Smooth muscle cell (in vitro differentiated cells): ENCODE measurements around the gene LPCAT3. TPM values are rescaled to one million over a fixed set of nuclear protein-coding genes. Genes with fewer than 3 reads are reported as not detected.

ENCODE experiments used
- DNase-seq: peaks from one replicate; lab custom pipeline; 2025; ENCODE audit not compliant: unreplicated experiment; lab: John Stamatoyannopoulos, UW
- H2AFZ ChIP-seq: fragments of 200-600 bp; sonication (generic); 2 replicates; pipeline ENCODE4 v1.6.0; 2016; ENCODE audit warnings: antibody characterized with exemption, low read depth, mild to moderate bottlenecking
- H3F3A ChIP-seq: fragments of 200-600 bp; sonication (generic); 2 replicates; pipeline ENCODE4 v1.6.0; 2017; ENCODE audit warnings: antibody characterized with exemption, low read depth
- H3K27ac ChIP-seq: fragments of 200-600 bp; sonication (generic); 2 replicates; pipeline ENCODE4 v1.5.1; 2016; ENCODE audit warnings: low read depth, mild to moderate bottlenecking
- H3K27me3 ChIP-seq: fragments of 200-600 bp; sonication (generic); 2 replicates; pipeline ENCODE4 v1.6.1; 2016; ENCODE audit warnings: low read depth, mild to moderate bottlenecking
- H3K36me3 ChIP-seq: fragments of 200-600 bp; sonication (generic); 2 replicates; pipeline ENCODE4 v1.5.1; 2016; ENCODE audit warnings: low read depth
- H3K4me1 ChIP-seq: fragments of 200-600 bp; sonication (generic); 2 replicates; pipeline ENCODE4 v1.5.1; 2016; ENCODE audit warnings: low read depth
- H3K4me2 ChIP-seq: fragments of 200-600 bp; sonication (generic); 2 replicates; pipeline ENCODE4 v1.6.0; 2016; ENCODE audit warnings: mild to moderate bottlenecking
- H3K4me3 ChIP-seq: fragments of 200-600 bp; sonication (generic); 2 replicates; pipeline ENCODE4 v1.5.1; 2016; ENCODE audit warnings: mild to moderate bottlenecking
- H3K79me2 ChIP-seq: fragments of 200-600 bp; sonication (generic); 2 replicates; pipeline ENCODE4 v1.6.0; 2016; ENCODE audit warnings: low read depth, mild to moderate bottlenecking
- H3K9ac ChIP-seq: fragments of 200-600 bp; sonication (generic); 2 replicates; pipeline ENCODE4 v1.6.0; 2016; ENCODE audit warnings: low read depth
- H3K9me3 ChIP-seq: fragments of 200-600 bp; sonication (generic); replicated peaks from 2 replicates; pipeline ENCODE4 v1.5.1; 2016; ENCODE audit warnings: low read depth
- H4K20me1 ChIP-seq: fragments of 200-600 bp; sonication (generic); 2 replicates; pipeline ENCODE4 v1.6.0; 2016; ENCODE audit warnings: low read depth
- WGBS: methylation state at CpG from one replicate; pipeline ENCODE4 v1.1.7; 2016; ENCODE audit warnings: low lambda C conversion rate; 5-methylcytosine and 5-hydroxymethylcytosine counted together
- polyA plus RNA-seq: library from polyadenylated mRNA; unstranded; fragments of >200 nt; fragmentation: Nextera tagmentation; extraction: Ambion mirVana; gene quantifications from 2 replicates; pipeline ENCODE4 v1.2.1, GENCODE V29; 2016
- total RNA-seq: library from RNA; depleted of rRNA; stranded (reverse); fragments of >200 nt; gene quantifications from 2 replicates; pipeline ENCODE4 v1.2.3, GENCODE V29; 2014
- TF ChIP-seq, protein P1 (sequence below): fragments of 200-600 bp; sonication (generic); IDR thresholded peaks from 2 replicates; pipeline ENCODE4 v1.5.1; 2017; ENCODE audit warnings: borderline replicate concordance, mild to moderate bottlenecking, antibody characterized with exemption; ENCODE audit not compliant: insufficient read depth, poor library complexity, severe bottlenecking

LPCAT3 gene
- total and polyA plus RNA-seq, 2 experiments from 2014 or later: 28.3 to 35.9 TPM

DNA sequence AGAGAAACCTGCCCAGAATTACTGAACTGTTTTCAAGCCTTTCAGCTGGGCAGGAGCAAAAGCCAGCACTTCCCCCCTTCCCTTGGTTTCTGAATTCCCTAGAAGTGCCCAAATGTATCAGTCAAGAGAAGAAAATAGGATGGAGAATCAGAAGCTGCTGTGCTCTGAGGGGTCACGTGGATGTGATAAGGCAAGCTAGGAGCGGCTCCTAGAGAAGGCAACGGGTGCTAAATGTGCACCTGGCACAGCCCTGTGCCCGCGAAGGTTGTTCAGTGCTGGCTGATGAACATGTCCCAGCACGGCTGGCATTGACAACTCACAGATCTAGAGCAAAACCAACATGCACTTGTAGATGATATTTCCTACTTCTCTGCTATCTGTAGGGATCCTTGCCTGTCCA, 39.3 kb downstream of the LPCAT3 start:
- Histone ChIP-seq H2AFZ (no peak overlapping the region), H3K27me3 (no peaks in the 10 kb centered on the region), H3K79me2 (no peaks in the 10 kb centered on the region), H3K36me3 (no peaks in the 10 kb centered on the region), H4K20me1 (no peaks in the 10 kb centered on the region), H3K4me2 (no peak overlapping the region), H3K4me1 (no peaks in the 10 kb centered on the region), H3F3A (peaks cover 4% of the 10 kb centered on the region), H3K4me3 (no peak overlapping the region), H3K9me3 (no peaks in the 10 kb centered on the region), H3K27ac (no peak overlapping the region), H3K9ac (no peak overlapping the region)
- TF ChIP-seq, protein P1, sequence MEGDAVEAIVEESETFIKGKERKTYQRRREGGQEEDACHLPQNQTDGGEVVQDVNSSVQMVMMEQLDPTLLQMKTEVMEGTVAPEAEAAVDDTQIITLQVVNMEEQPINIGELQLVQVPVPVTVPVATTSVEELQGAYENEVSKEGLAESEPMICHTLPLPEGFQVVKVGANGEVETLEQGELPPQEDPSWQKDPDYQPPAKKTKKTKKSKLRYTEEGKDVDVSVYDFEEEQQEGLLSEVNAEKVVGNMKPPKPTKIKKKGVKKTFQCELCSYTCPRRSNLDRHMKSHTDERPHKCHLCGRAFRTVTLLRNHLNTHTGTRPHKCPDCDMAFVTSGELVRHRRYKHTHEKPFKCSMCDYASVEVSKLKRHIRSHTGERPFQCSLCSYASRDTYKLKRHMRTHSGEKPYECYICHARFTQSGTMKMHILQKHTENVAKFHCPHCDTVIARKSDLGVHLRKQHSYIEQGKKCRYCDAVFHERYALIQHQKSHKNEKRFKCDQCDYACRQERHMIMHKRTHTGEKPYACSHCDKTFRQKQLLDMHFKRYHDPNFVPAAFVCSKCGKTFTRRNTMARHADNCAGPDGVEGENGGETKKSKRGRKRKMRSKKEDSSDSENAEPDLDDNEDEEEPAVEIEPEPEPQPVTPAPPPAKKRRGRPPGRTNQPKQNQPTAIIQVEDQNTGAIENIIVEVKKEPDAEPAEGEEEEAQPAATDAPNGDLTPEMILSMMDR: no peak
- WGBS: 95% methylated on average over 6 of the region's 6 CpGs
- DNase-seq: no peak

DNA sequence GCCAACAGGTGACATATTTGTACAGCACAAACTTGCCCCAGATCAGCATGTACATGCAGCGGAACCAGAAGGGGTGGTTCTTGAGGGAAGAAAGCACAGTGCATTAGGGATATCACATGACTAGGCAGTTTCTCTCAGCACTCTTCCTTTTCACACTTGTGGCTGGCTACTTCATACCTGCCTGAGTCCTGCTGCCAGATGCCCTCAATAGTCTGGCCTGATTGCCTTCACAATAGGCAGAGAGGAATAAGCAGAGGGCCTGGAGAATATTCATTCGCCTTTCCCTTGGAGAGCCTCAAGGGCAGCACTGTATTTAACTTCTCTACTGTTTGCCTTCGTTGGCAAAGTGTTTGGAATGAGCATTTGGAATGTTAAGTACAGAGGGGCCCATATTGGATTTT, 39.7 kb downstream of the LPCAT3 start:
- TF ChIP-seq, protein P1: no peak
- no peak overlapping the region for H3K4me3 ChIP-seq
- no peak overlapping the region for H3K27ac ChIP-seq
- H3K36me3 ChIP-seq: no peaks in the 10 kb centered on the region
- H3K79me2 ChIP-seq: no peaks in the 10 kb centered on the region
- H4K20me1 ChIP-seq: no peaks in the 10 kb centered on the region
- DNase-seq: no peak
- H3K9ac ChIP-seq: no peak overlapping the region
- no peak overlapping the region for H2AFZ ChIP-seq
- H3K4me1 ChIP-seq: no peaks in the 10 kb centered on the region
- H3K4me2 ChIP-seq: no peak overlapping the region
- 86% methylated on average over 3 of the region's 3 CpGs for WGBS
- peaks cover 4% of the 10 kb centered on the region for H3F3A ChIP-seq
- H3K9me3 ChIP-seq: no peaks in the 10 kb centered on the region
- no peaks in the 10 kb centered on the region for H3K27me3 ChIP-seq

DNA sequence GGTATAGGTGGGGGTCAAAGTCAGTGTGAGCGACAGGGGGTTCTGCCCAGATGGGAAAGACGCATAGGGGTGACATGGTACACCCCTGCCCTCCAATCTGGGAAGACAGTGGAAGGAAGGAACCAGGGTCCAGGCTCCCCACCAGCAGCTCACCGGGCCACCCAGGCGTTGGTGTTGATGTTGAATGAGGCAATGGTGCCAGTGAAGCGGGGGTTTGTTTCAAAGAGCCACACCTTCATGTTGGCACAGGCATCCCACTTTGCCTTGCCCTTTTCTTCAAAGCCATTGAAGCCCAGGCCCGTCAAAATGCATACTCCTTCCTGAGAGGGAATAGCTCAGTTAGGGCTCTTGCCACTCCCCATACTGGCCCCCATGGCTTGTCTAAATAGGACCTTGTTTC, 40.1 kb downstream of the LPCAT3 start:
- over 99% methylated on average over 6 of the region's 6 CpGs for WGBS
- TF ChIP-seq, protein P1: no peak
- H3K27ac ChIP-seq: no peak overlapping the region
- no peak for DNase-seq
- no peaks in the 10 kb centered on the region for H4K20me1 ChIP-seq
- H3K9me3 ChIP-seq: no peaks in the 10 kb centered on the region
- no peaks in the 10 kb centered on the region for H3K4me1 ChIP-seq
- H3K4me3 ChIP-seq: no peak overlapping the region
- no peaks in the 10 kb centered on the region for H3K36me3 ChIP-seq
- H3F3A ChIP-seq: peaks cover 4% of the 10 kb centered on the region
- no peak overlapping the region for H3K9ac ChIP-seq
- H3K4me2 ChIP-seq: no peak overlapping the region
- H3K27me3 ChIP-seq: no peaks in the 10 kb centered on the region
- H2AFZ ChIP-seq: no peak overlapping the region
- H3K79me2 ChIP-seq: peaks cover under 1% of the 10 kb centered on the region

DNA sequence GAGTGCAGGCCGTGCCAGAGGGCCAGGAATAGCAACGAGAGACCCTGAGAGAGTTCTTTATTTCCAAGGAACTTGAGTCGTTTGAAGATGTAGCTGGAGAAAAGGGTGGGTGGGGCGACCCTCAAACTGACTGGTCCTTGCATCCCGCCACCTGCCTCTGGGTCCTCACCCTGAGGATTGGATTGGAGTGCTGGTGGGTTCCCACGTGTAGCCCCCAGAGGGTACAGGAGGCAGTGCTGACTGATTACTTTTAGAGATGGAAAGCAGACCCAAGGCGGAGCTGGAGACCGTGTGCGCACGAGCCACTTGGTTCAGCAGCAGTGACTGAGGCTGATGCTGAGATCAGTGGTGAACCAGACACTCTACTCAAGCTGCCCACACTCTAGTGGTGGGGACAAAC, 40.6 kb downstream of the LPCAT3 start:
- H2AFZ ChIP-seq: no peak overlapping the region
- no peaks in the 10 kb centered on the region for H3K9me3 ChIP-seq
- H3K9ac ChIP-seq: no peak overlapping the region
- DNase-seq: no peak
- H4K20me1 ChIP-seq: no peaks in the 10 kb centered on the region
- no peaks in the 10 kb centered on the region for H3K27me3 ChIP-seq
- TF ChIP-seq, protein P1: no peak
- H3K4me1 ChIP-seq: no peaks in the 10 kb centered on the region
- no peak overlapping the region for H3K27ac ChIP-seq
- no peaks in the 10 kb centered on the region for H3K36me3 ChIP-seq
- H3K4me3 ChIP-seq: no peak overlapping the region
- 87% methylated on average over 10 of the region's 10 CpGs for WGBS
- H3F3A ChIP-seq: peaks cover 5% of the 10 kb centered on the region
- H3K4me2 ChIP-seq: no peak overlapping the region
- H3K79me2 ChIP-seq: peaks cover 3% of the 10 kb centered on the region
